Activated CD4-positive, alpha-beta T cell treated with anti-CD3 and anti-CD28 coated beads for 48 hours (primary cell): Measurements from ENCODE around the gene INPP4B.

Source experiments
- DNase-seq: peaks from one replicate; pipeline ENCODE4 v3.0.0-alpha.2; 2020

The INPP4B gene

GRCh38 chr4:142282870-142283431 is 563.1 kb downstream of the INPP4B start:
- no peak for DNase-seq

- no peak for DNase-seq
Observed at GRCh38 chr4:142281999-142282398, 564.1 kb downstream of the INPP4B start.

- DNase-seq, result no peak
Observed at GRCh38 chr4:142278663-142279062, 567.4 kb downstream of the INPP4B start.

GRCh38 chr4:142278171-142278570 is 567.9 kb downstream of the INPP4B start:
- DNase-seq, result no peak

- no peak for DNase-seq
Observed at GRCh38 chr4:142274137-142274536, 572.0 kb downstream of the INPP4B start.

GRCh38 chr4:142272452-142272851 is 573.6 kb downstream of the INPP4B start:
- DNase-seq, result no peak

GRCh38 chr4:142271832-142272231 is 574.3 kb downstream of the INPP4B start:
- DNase-seq, result no peak

GRCh38 chr4:142267101-142267500 is 579.0 kb downstream of the INPP4B start:
- no peak for DNase-seq

- no peak for DNase-seq
Observed at GRCh38 chr4:142265946-142266345, 580.2 kb downstream of the INPP4B start.

GRCh38 chr4:142265536-142265935 is 580.6 kb downstream of the INPP4B start:
- peak; percentile 12 for DNase-seq

GRCh38 chr4:142264961-142265360 is 581.1 kb downstream of the INPP4B start:
- DNase-seq, result no peak

GRCh38 chr4:142262956-142263355 is 583.1 kb downstream of the INPP4B start:
- no peak for DNase-seq

GRCh38 chr4:142248946-142249345 is 597.2 kb downstream of the INPP4B start:
- no peak for DNase-seq

GRCh38 chr4:142243255-142243654 is 602.8 kb downstream of the INPP4B start:
- no peak for DNase-seq

- DNase-seq, result no peak
Observed at GRCh38 chr4:142242156-142242555, 603.9 kb downstream of the INPP4B start.

- no peak for DNase-seq
Observed at GRCh38 chr4:142238589-142238988, 607.5 kb downstream of the INPP4B start.

GRCh38 chr4:142236268-142236667 is 609.8 kb downstream of the INPP4B start:
- no peak for DNase-seq

GRCh38 chr4:142231787-142232186 is 614.3 kb downstream of the INPP4B start:
- no peak for DNase-seq

GRCh38 chr4:142230991-142231390 is 615.1 kb downstream of the INPP4B start:
- DNase-seq, result no peak

- DNase-seq, result no peak
Observed at GRCh38 chr4:142226014-142226413, 620.1 kb downstream of the INPP4B start.

GRCh38 chr4:142222127-142222526 is 624.0 kb downstream of the INPP4B start:
- DNase-seq, result no peak

GRCh38 chr4:142218726-142219125 is 627.4 kb downstream of the INPP4B start:
- DNase-seq, result no peak

- DNase-seq, result no peak
Observed at GRCh38 chr4:142211444-142211843, 634.7 kb downstream of the INPP4B start.

- no peak for DNase-seq
Observed at GRCh38 chr4:142203505-142203904, 642.6 kb downstream of the INPP4B start.
